SU-DHL-6 (cell line): ENCODE results near the gene JRKL.

ENCODE experiments used
- CTCF ChIP-seq: fragments of 200-600 bp; sonication (generic); IDR thresholded peaks from one replicate; pipeline ENCODE4 v1.5.1; 2017; ENCODE audit warnings: antibody characterized with exemption, mild to moderate bottlenecking, low read length, moderate library complexity; ENCODE audit not compliant: insufficient read depth, poor library complexity, severe bottlenecking
- EZH2phosphoT487 ChIP-seq: fragments of 200-600 bp; sonication (generic), shearing (Covaris generic); conservative IDR thresholded peaks from 2 replicates; pipeline ENCODE4 v1.6.1; 2018; ENCODE audit warnings: mild to moderate bottlenecking, antibody characterized with exemption, low read length, moderate library complexity, mixed read lengths

- TF ChIP-seq CTCF = no peak
- no peak for TF ChIP-seq EZH2phosphoT487
Measured at GRCh38 chr11:96396637-96397036, 6.8 kb downstream of the JRKL start.
